GM23338 (cell line): ENCODE data around the gene GRAMD1A. TPM values are rescaled to one million over a fixed set of nuclear protein-coding genes. Genes with fewer than 3 reads are reported as not detected.

Experiments used
- ATAC-seq: fragments of 200-7000 bp; cut with Tn5 transposase; 3 replicates; pipeline ENCODE4 v1.9.1; 2020
- DNase-seq: peaks from one replicate; pipeline ENCODE4 v3.0.0-alpha.2; 2015; ENCODE audit warnings: low spot score
- H2AFZ ChIP-seq: fragments of 200-600 bp; sonication (generic); 2 replicates; pipeline ENCODE4 v1.8.0; 2016; ENCODE audit warnings: antibody characterized with exemption, mild to moderate bottlenecking, moderate library complexity
- H3F3A ChIP-seq: fragments of 200-600 bp; sonication (generic); replicated peaks from 2 replicates; pipeline ENCODE4 v1.8.0; 2017; ENCODE audit warnings: antibody characterized with exemption, mixed run types, low read depth
- H3K27ac ChIP-seq: fragments of 200-600 bp; sonication (generic); 2 replicates; pipeline ENCODE4 v1.6.1; 2016; ENCODE audit warnings: low read depth
- H3K27me3 ChIP-seq: fragments of 200-600 bp; sonication (generic); 2 replicates; pipeline ENCODE4 v1.8.0; 2016; ENCODE audit warnings: mild to moderate bottlenecking, mixed run types, moderate library complexity; ENCODE audit not compliant: insufficient read depth
- H3K36me3 ChIP-seq: fragments of 200-600 bp; sonication (generic); 2 replicates; pipeline ENCODE4 v1.8.0; 2016; ENCODE audit warnings: mild to moderate bottlenecking; ENCODE audit not compliant: insufficient read depth
- H3K4me1 ChIP-seq: fragments of 200-600 bp; sonication (generic); 2 replicates; pipeline ENCODE4 v1.8.0; 2016; ENCODE audit warnings: mild to moderate bottlenecking, moderate library complexity; ENCODE audit not compliant: insufficient read depth
- H3K4me2 ChIP-seq: fragments of 200-600 bp; sonication (generic); 2 replicates; pipeline ENCODE4 v1.7.1; 2017; ENCODE audit warnings: mixed run types
- H3K4me3 ChIP-seq: fragments of 200-600 bp; sonication (generic); 2 replicates; pipeline ENCODE4 v1.6.1; 2016; ENCODE audit warnings: mixed run types
- H3K79me2 ChIP-seq: fragments of 200-600 bp; sonication (generic); replicated peaks from 2 replicates; pipeline ENCODE4 v1.8.0; 2017; ENCODE audit warnings: mild to moderate bottlenecking; ENCODE audit not compliant: insufficient read depth
- H3K9me2 ChIP-seq: fragments of 200-600 bp; sonication (generic); 2 replicates; pipeline ENCODE4 v1.8.0; 2017; ENCODE audit not compliant: insufficient read depth
- H4K20me1 ChIP-seq: fragments of 200-600 bp; sonication (generic); replicated peaks from 2 replicates; pipeline ENCODE4 v1.8.0; 2017; ENCODE audit warnings: mild to moderate bottlenecking; ENCODE audit not compliant: insufficient read depth
- H3K27ac Mint-ChIP-seq: 2 replicates; pipeline ENCODE4 v1.8.0; 2020; ENCODE audit warnings: inconsistent platforms, mild to moderate bottlenecking, moderate library complexity, mixed read lengths
- H3K27me3 Mint-ChIP-seq: 3 replicates; pipeline ENCODE4 v1.8.0; 2022; ENCODE audit warnings: low read depth, mild to moderate bottlenecking, moderate library complexity, mixed read lengths, inconsistent platforms; ENCODE audit not compliant: insufficient read depth, poor library complexity
- H3K36me3 Mint-ChIP-seq: 3 replicates; pipeline ENCODE4 v1.8.0; 2021; ENCODE audit warnings: low read depth, mild to moderate bottlenecking, inconsistent platforms, moderate library complexity, mixed read lengths
- H3K4me1 Mint-ChIP-seq: 3 replicates; pipeline ENCODE4 v1.8.0; 2020; ENCODE audit warnings: mild to moderate bottlenecking, inconsistent platforms, mixed read lengths
- H3K4me3 Mint-ChIP-seq: 3 replicates; pipeline ENCODE4 v1.8.0; 2021; ENCODE audit warnings: moderate library complexity, mild to moderate bottlenecking, inconsistent platforms, mixed read lengths
- H3K9me3 Mint-ChIP-seq: 3 replicates; pipeline ENCODE4 v1.8.0; 2020; ENCODE audit warnings: moderate library complexity, mild to moderate bottlenecking, inconsistent platforms, mixed read lengths
- CREB1 ChIP-seq: fragments of 250-450 bp; sonication (Bioruptor Pico); IDR thresholded peaks from 2 replicates; pipeline ENCODE4 v1.5.0; 2020; ENCODE audit warnings: low read depth, mild to moderate bottlenecking, moderate library complexity
- CTCF ChIP-seq, 2 experiments: fragments of 200-600 bp in 1 of 2; sonication (generic) in 1 of 2; conservative IDR thresholded peaks; 2 replicates each; pipeline versions ENCODE4 v1.5.1 to v1.6.1; 2016 to 2017; ENCODE audit warnings: antibody characterized with exemption in 2 of 2, low read depth in 2 of 2, mild to moderate bottlenecking in 2 of 2, moderate library complexity in 1 of 2
- EZH2 ChIP-seq: fragments of 200-600 bp; sonication (generic); IDR thresholded peaks from one replicate; pipeline ENCODE4 v1.8.0; 2017; ENCODE audit warnings: antibody characterized with exemption, mild to moderate bottlenecking, low read depth; ENCODE audit not compliant: unreplicated experiment
- EZH2phosphoT487 ChIP-seq: fragments of 200-600 bp; sonication (generic); IDR thresholded peaks from one replicate; pipeline ENCODE4 v1.8.1; 2018; ENCODE audit warnings: antibody characterized with exemption; ENCODE audit not compliant: unreplicated experiment
- JUNB ChIP-seq: IDR thresholded peaks from one replicate; pipeline ENCODE4 v1.6.1; 2016; ENCODE audit warnings: antibody characterized with exemption; ENCODE audit not compliant: unreplicated experiment
- NANOG ChIP-seq: IDR thresholded peaks from 2 replicates; pipeline ENCODE4 v1.6.1; 2016; ENCODE audit warnings: antibody characterized with exemption, borderline replicate concordance
- STAT1 ChIP-seq: IDR thresholded peaks from one replicate; pipeline ENCODE4 v1.6.1; 2016; ENCODE audit warnings: antibody characterized with exemption; ENCODE audit not compliant: unreplicated experiment
- ZNF114 ChIP-seq: fragments of 250-450 bp; sonication (Bioruptor Pico); IDR thresholded peaks from 2 replicates; pipeline ENCODE4 v1.5.0; 2020; ENCODE audit warnings: mild to moderate bottlenecking, moderate library complexity
- polyA plus RNA-seq: library from polyadenylated mRNA; unstranded; fragments of >200 nt; fragmentation: Nextera tagmentation; extraction: Ambion mirVana; gene quantifications from 2 replicates; pipeline ENCODE4 v1.2.1, GENCODE V29; 2016
- total RNA-seq: library from RNA; depleted of rRNA; stranded (reverse); fragments of >200 nt; shearing (Covaris generic); gene quantifications from 2 replicates; pipeline ENCODE4 v1.2.3, GENCODE V29; 2014
- TF ChIP-seq, protein P1 (sequence below): fragments of 250-450 bp; sonication (Bioruptor Pico); IDR thresholded peaks from 2 replicates; pipeline ENCODE4 v1.5.0; 2020; ENCODE audit warnings: mild to moderate bottlenecking, moderate library complexity

GRAMD1A gene
- total and polyA plus RNA-seq, 2 experiments from 2014 or later = 122 to 174 TPM

- no peaks in the 10 kb centered on the region for H3K4me1 ChIP-seq
- no peak overlapping the region for H3K4me2 ChIP-seq
- no peak for ATAC-seq
- peaks cover 4% of the 10 kb centered on the region; the same call in 1 of the 3 replicates for H3K4me1 Mint-ChIP-seq
- peaks cover 23% of the 10 kb centered on the region for H3F3A ChIP-seq
- peaks cover 21% of the 10 kb centered on the region for H4K20me1 ChIP-seq
- H3K36me3 ChIP-seq = peaks cover 66% of the 10 kb centered on the region
- no peaks in the 10 kb centered on the region for H3K79me2 ChIP-seq
- H3K27me3 ChIP-seq = no peaks in the 10 kb centered on the region
- H3K27me3 Mint-ChIP-seq = peaks cover 24% of the 10 kb centered on the region
- no peak overlapping the region for H3K27ac Mint-ChIP-seq
- no peaks in the 10 kb centered on the region for H3K9me3 Mint-ChIP-seq
- peaks cover 94% of the 10 kb centered on the region for H3K36me3 Mint-ChIP-seq
- H3K4me3 Mint-ChIP-seq = no peak overlapping the region
- H3K27ac ChIP-seq = no peak overlapping the region
- no peaks in the 10 kb centered on the region for H3K9me2 ChIP-seq
- no peak overlapping the region for H2AFZ ChIP-seq
- no peak for DNase-seq
- TF ChIP-seq EZH2phosphoT487 (no peak), CTCF (conservative IDR thresholded peaks at IDR 0.05; ENCODE audit: low read depth in 2 of 2) (no peak), CREB1 (CRISPR knock-in tag) (no peak), JUNB (no peak), ZNF114 (CRISPR knock-in tag) (no peak), EZH2 (no peak), NANOG (no peak), STAT1 (no peak)
- TF ChIP-seq, protein P1, sequence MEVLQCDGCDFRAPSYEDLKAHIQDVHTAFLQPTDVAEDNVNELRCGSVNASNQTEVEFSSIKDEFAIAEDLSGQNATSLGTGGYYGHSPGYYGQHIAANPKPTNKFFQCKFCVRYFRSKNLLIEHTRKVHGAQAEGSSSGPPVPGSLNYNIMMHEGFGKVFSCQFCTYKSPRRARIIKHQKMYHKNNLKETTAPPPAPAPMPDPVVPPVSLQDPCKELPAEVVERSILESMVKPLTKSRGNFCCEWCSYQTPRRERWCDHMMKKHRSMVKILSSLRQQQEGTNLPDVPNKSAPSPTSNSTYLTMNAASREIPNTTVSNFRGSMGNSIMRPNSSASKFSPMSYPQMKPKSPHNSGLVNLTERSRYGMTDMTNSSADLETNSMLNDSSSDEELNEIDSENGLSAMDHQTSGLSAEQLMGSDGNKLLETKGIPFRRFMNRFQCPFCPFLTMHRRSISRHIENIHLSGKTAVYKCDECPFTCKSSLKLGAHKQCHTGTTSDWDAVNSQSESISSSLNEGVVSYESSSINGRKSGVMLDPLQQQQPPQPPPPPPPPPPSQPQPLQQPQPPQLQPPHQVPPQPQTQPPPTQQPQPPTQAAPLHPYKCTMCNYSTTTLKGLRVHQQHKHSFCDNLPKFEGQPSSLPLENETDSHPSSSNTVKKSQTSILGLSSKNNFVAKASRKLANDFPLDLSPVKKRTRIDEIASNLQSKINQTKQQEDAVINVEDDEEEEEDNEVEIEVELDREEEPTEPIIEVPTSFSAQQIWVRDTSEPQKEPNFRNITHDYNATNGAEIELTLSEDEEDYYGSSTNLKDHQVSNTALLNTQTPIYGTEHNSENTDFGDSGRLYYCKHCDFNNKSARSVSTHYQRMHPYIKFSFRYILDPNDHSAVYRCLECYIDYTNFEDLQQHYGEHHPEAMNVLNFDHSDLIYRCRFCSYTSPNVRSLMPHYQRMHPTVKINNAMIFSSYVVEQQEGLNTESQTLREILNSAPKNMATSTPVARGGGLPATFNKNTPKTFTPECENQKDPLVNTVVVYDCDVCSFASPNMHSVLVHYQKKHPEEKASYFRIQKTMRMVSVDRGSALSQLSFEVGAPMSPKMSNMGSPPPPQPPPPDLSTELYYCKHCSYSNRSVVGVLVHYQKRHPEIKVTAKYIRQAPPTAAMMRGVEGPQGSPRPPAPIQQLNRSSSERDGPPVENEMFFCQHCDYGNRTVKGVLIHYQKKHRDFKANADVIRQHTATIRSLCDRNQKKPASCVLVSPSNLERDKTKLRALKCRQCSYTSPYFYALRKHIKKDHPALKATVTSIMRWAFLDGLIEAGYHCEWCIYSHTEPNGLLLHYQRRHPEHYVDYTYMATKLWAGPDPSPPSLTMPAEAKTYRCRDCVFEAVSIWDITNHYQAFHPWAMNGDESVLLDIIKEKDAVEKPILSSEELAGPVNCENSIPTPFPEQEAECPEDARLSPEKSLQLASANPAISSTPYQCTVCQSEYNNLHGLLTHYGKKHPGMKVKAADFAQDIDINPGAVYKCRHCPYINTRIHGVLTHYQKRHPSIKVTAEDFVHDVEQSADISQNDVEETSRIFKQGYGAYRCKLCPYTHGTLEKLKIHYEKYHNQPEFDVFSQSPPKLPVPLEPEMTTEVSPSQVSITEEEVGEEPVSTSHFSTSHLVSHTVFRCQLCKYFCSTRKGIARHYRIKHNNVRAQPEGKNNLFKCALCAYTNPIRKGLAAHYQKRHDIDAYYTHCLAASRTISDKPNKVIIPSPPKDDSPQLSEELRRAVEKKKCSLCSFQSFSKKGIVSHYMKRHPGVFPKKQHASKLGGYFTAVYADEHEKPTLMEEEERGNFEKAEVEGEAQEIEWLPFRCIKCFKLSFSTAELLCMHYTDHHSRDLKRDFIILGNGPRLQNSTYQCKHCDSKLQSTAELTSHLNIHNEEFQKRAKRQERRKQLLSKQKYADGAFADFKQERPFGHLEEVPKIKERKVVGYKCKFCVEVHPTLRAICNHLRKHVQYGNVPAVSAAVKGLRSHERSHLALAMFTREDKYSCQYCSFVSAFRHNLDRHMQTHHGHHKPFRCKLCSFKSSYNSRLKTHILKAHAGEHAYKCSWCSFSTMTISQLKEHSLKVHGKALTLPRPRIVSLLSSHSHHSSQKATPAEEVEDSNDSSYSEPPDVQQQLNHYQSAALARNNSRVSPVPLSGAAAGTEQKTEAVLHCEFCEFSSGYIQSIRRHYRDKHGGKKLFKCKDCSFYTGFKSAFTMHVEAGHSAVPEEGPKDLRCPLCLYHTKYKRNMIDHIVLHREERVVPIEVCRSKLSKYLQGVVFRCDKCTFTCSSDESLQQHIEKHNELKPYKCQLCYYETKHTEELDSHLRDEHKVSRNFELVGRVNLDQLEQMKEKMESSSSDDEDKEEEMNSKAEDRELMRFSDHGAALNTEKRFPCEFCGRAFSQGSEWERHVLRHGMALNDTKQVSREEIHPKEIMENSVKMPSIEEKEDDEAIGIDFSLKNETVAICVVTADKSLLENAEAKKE (CRISPR knock-in tag) = no peak
- H3K4me3 ChIP-seq = no peak overlapping the region
Observed at GRCh38 chr19:35015270-35015953, 15.3 kb downstream of the GRAMD1A start.
